ENCODE measurements around the gene ZBTB20.

Gene ZBTB20

GRCh38 chr3:114659109-114660061 is 487.7 kb downstream of the ZBTB20 start:
- no peak for TF ChIP-seq CTCF (IDR thresholded peaks at IDR 0.05; ENCODE audit: low read depth, low read length, missing control alignments)
- no peak overlapping the region for H3K4me3 ChIP-seq (ENCODE audit: low read depth, low read length)
- DNase-seq (ENCODE audit: low read depth) = no peak

- no peak overlapping the region for H3K4me3 ChIP-seq (ENCODE audit: low read depth, low read length)
- DNase-seq (ENCODE audit: low read depth) = no peak
- no peak for TF ChIP-seq CTCF (IDR thresholded peaks at IDR 0.05; ENCODE audit: low read depth, low read length, missing control alignments)
Measured at GRCh38 chr3:114651555-114651954, 495.5 kb downstream of the ZBTB20 start.

- no peak for TF ChIP-seq CTCF (IDR thresholded peaks at IDR 0.05; ENCODE audit: low read depth, low read length, missing control alignments)
- no peak overlapping the region for H3K4me3 ChIP-seq (ENCODE audit: low read depth, low read length)
- no peak for DNase-seq (ENCODE audit: low read depth)
Measured at GRCh38 chr3:114650808-114651207, 496.3 kb downstream of the ZBTB20 start.

GRCh38 chr3:114649331-114649730 is 497.8 kb downstream of the ZBTB20 start:
- H3K4me3 ChIP-seq (ENCODE audit: low read depth, low read length) = no peak overlapping the region
- no peak for TF ChIP-seq CTCF (IDR thresholded peaks at IDR 0.05; ENCODE audit: low read depth, low read length, missing control alignments)
- DNase-seq (ENCODE audit: low read depth) = no peak

GRCh38 chr3:114646526-114646925 is 500.6 kb downstream of the ZBTB20 start:
- H3K4me3 ChIP-seq (ENCODE audit: low read depth, low read length) = no peak overlapping the region
- no peak for DNase-seq (ENCODE audit: low read depth)
- no peak for TF ChIP-seq CTCF (IDR thresholded peaks at IDR 0.05; ENCODE audit: low read depth, low read length, missing control alignments)

- no peak overlapping the region for H3K4me3 ChIP-seq (ENCODE audit: low read depth, low read length)
- DNase-seq (ENCODE audit: low read depth) = no peak
- no peak for TF ChIP-seq CTCF (IDR thresholded peaks at IDR 0.05; ENCODE audit: low read depth, low read length, missing control alignments)
Measured at GRCh38 chr3:114645392-114645791, 501.7 kb downstream of the ZBTB20 start.

- no peak for DNase-seq (ENCODE audit: low read depth)
- H3K4me3 ChIP-seq (ENCODE audit: low read depth, low read length) = no peak overlapping the region
- TF ChIP-seq CTCF (IDR thresholded peaks at IDR 0.05; ENCODE audit: low read depth, low read length, missing control alignments) = no peak
Measured at GRCh38 chr3:114644367-114644766, 502.7 kb downstream of the ZBTB20 start.

Measured in GM12864 (cell line).